HG02870 (cell line): Measurements from ENCODE around the gene SLC5A9.

Source experiments
- ATAC-seq: cut with Tn5 transposase; IDR thresholded peaks from one replicate; pipeline ENCODE4 v1.9.1; 2021; ENCODE audit warnings: mild to moderate bottlenecking, moderate library complexity; ENCODE audit not compliant: unreplicated experiment

The SLC5A9 gene

DNA sequence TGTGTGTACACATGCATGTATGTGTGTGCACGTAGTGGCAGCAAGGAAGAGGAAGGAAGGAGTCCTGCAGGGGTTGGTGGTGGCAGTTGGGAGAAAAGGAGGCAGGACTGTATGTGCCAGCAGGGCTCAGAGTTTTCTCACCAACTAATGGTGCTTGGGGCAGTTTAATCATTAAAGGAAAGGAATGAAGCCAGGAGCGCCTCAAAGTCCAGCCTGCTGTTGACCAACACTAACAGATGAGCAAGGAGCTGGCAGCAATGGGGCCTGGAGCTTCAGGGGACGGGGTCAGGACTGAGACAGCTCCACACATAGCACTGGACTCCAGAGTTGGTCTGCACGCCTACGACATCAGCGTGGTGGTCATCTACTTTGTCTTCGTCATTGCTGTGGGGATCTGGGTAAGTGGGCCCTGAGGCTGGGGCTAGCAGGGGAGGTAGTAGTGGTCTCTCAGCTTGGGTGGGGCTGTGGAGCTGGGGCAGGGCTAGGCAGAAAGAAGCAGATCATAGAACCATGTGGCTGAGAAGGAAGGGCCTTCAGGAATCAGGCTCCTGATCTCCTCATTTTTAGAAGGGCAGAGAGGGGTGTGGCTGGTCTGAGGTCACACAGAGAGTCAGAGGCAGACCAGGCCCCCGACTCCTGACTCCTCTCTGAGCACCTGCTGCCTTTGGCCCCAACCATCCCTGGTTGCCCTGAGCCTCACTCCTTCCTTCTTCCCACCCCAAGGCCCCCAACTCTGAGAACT is at the start of gene SLC5A9:
TSS of gene SLC5A9 (plus strand) at position 216 of the 742 bp plus-strand sequence. CDS start at position 237, 21 bp downstream.
- ATAC-seq, result no peak

DNA sequence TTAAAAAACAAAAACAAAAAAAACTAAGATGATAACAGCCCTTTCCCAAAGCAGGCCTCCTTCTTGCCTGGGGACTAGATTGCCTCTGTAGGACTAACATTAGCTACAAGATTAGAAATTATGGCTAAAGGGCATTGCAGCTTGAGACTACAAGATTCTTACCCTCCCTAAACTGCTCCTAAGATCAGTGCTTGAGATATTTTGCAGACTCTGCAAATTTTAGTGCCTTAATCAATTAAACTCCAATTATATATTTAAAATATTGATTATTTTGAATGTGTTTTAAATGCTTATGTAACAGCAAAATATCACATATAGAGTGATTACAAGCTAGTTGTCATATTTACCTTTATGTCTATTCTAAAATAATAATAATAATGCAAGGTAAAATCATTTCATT is 47.4 kb upstream of the SLC5A9 start:
- ATAC-seq, result no peak

DNA sequence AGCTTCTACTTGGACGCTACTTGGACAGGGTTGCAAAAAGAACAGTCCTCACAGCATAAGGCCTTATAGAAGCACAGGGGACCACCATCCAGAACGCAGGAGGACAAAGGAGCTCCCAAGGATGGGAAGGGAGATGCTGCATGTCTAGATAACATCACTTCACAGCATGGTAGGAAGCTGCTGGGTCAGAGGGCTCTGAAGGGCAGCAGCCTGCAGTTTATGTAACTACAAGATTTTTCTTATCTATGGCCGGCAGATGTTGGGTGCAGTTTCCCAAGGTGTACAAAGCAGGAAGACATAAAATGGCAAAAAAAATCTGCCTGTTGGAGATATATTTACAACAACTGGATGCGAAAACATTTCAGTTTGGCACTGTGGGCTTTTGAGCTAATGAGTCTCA is 45.3 kb upstream of the SLC5A9 start:
- no peak for ATAC-seq

DNA sequence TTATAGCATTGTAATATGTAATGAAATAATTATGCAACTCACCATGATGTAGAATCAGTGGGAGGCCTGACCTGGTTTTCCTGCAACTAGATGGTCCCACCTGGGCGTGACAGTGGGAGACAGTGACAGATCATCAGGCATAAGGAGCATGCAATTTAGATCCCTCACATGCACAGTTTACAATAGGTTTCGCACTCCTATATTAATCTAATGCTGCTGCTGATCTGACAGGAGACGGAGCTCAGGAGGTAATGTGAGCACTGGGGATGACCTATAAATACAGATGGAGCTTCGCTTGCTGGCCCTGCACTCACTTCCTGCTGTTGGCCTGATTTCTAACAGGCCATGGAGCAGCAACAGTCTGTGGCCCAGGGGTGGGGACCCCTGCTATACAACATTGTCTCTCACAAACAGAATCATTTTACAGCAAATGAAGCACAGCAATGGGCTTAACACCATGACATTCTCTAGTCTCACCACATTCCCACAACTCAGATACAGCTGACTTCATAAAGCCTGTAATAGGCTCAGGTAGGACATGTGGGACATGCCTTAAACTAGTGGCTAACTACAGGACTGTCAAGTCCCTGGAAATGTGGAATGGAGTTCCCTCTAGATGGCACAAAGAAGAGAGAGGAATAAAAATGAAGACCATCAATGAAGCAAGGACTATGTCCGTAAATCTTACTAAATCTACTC is 40.7 kb upstream of the SLC5A9 start:
- peak; percentile 14 for ATAC-seq

DNA sequence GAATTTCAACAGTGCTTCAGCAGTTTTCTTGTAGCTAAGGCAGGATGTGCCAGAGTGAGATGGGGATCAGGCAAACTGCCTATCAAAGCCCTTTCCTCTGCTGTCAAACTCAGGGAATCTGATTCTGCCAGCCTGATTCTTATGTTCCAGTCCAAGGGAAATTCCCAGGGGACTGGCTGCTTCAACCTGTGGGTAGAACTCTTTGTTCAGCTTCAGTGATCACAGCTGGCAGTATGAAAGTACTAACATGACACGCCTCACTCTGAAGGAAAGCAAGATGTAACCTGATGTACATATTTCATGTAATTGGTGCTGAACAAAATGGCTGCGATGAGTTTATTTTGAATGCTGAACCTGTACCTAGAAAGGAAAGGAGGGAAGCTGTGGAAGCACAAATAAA is 40.1 kb upstream of the SLC5A9 start:
- ATAC-seq, result peak; percentile 65

DNA sequence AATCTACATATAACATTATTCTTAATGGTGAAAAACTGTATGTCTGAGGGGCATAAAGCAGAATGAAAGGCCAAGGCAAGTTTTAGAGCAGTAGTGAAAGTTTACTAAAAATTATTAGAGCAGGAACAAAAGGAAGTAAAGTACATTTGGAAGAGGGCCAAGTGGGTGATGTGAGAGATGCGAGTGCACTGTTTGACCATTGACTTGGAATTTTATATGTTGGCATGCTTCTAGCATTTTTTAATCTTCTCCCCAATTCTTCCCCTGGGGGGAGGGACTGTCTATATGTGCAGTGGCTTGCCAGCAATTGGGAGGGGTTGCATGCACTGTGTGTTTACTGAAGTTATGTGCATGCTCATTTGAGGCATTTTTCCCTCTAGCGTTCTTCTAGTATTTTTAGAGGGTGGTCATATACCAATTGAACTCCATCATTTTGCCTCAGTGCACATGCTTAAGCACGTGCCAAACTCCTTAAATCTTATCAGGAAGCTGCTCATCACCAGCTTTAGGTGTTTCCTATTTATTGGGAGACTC is 36.1 kb upstream of the SLC5A9 start:
- ATAC-seq, result no peak

DNA sequence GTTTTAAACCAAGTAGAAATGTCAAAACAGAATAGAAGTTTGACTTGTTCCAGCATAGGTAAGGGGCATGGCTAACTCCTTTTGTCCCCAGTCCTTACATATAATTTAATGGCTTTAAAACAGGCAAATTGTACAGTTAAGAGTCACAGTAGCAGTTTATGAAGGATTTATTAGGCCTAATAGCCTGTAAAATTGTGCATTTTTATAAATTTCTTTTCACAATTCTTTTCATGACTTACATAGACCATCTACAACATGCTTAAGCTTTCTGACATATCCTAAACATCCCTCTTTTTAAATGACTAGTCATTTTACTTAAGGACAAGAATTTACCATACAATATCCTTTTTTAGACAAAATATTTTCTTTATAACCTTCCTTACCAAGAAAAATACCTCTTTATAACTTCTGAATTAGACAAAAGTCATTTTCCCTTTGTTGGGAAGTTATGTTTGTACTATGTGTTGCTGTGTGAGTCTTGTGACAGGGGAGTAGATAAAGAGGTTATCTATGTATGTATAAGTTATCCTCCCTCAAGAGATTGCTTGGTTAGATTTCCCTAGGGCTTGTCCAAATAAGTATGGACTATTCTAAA is 34.5 kb upstream of the SLC5A9 start:
- no peak for ATAC-seq

DNA sequence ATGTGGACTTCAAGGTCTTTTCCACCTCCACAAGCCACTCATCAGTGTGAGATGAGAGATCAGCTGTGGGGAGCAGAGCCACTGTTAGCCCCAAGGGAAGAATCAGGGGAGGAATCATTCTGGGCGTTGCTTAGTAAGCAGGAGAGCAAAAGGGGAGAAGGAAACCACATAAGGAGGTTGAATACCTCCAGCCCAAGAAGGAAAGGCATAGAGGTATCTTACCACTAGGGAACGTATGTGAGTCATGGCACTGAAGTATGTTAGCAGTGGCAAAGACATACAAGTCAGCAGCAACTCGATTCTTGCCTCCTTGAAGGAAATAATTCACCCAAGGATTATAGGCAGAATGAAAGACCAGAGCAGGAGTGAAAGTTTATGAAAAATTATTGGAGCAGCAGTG is 31.6 kb upstream of the SLC5A9 start:
- ATAC-seq, result no peak

DNA sequence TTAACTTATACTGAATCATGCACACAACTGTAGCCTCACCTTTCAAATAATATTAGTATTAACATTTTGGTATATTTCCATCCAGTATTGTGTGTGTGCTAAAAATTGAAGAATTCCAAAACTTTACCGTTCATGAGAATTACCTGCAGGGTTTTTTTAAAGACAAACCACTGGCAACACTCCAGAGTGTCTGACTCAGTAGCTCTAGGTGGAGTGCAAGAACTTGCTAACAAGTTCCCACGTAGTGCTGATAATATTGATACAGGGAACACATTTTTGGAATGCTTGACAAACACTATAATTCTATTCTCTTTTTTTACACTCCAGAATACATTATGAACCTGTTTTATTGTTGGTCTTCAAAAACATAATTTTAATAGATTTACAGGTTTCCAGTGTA is 27.7 kb upstream of the SLC5A9 start:
- no peak for ATAC-seq

DNA sequence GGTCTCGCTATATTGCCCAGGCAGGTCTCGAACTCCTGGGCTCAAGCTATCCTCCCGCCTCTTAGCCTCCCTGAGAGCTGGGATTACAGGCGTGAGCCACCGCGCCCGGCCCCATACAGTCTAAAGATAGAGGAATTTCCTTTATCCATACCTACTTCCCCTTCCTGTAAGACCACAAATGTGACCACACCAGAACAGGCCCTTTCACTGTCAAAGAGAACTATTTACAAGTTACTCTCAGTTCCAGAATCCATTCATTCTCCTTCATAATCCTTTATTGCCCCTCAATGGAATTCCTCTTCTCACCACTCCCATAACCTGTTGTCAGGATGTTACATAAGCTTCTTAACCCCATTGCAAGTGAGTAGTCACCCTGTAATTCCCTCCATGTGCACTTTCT is 26.3 kb upstream of the SLC5A9 start:
- no peak for ATAC-seq

DNA sequence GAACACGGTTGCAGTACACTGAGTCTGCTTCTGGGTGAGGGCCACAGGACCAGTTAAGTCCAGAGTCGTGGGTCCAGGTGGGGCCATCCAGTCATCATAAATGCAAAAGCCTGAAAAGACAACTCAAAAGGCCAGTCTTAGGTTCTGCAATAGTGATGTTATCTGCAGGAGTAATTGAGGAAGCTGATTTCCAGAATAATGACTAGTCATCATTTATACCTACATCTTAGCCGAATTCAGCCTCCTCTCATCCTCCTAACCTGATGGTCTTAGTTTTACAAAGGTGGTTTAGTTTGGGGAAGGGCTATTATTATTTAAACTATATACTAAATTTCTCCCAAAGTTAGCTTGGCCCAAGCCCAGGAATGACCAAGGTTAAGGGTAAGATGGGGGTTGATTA is 23.5 kb upstream of the SLC5A9 start:
- no peak for ATAC-seq

DNA sequence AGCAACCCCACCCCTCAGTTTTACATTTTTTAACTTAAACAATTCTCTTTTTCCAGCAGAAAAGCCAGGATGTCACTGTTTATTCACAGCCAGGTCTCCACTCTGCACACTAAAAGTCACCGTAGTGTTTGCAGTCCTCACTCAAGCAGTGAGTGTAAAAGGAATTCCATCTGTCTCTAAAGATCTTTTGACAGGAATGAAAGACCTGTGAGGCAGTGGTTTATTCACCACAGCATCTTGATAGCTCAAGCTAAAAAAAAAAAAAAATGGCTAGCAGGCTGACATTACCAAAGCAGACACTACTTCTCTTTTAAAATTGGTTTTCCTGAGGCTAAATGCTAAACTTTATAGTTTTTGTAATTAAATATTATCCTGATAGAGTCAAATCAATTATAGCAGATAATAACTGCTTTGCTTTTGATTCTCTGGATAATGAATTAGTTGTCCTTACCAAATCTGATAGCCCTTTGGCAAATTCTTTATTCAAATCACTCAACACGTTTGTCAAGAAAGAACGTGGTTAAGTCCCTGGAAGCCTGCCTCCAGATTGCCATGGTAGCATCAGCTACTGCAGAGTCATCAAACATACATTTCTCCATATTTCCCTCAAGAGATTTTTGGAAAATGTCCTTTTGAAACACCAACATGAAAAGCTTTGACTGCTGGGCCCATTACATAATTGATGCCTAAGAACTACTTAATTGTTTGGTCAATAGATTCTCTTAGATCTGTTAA is 22.2 kb upstream of the SLC5A9 start:
- ATAC-seq, result no peak

DNA sequence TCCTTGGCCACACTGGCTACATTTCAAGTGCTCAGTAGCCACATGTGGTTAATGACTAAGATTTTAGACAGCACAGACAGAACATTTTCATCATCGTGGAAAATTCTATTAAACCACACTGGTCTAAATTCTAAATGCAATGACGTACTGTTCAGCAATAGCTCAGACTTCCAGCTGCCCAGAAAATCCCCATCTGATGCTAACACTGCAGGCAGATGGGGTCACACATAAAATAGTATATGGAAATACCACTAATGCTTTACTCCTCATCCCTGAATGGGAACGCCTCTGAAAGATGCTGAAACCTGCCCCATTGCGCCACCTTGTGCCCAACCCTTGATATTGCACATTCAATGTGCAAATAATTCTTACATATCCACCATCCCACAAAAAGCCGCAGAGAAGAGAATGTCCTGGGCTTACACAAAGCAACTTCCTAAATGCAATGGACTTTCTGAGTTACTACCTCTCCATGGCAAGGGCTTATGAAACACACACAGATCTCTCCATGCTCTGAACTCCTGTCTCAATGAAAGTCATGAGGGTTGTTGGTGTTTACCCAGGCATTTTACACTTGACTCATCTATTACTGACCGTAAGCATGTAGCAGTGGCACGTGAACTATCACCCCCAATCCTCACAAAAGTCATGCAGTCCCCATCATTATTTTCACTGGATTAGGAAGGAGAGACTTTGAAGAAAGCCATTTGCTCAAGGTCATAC is 20.3 kb upstream of the SLC5A9 start:
- ATAC-seq, result peak; percentile 54

DNA sequence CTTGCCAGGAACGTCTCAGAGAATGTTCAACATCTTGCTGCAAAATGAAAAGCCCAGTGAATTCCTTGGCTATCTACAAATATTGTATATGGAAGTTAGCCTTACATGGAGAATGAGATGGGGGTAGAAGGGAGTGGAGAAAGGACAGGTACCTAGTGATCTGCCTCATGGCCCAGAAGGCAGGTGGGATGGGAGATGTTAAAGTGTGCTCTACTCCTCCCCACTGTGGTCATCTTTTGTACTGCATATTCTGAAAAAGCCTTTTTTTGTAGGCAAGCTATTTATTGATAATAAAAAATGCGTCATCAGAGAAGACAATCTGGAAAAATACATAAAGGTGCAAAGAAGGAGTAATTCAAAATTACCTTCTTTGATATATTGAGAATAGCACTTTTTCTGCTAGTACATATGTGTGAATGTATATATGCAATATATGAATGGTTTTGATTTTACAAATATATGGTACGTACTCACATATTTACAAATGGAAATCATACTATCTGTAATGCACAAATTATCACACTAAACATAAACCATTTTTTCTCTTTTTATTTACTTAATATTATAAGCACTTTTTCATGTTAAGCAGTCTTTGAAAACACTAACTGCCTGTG is 19.1 kb upstream of the SLC5A9 start:
- peak; percentile 66 for ATAC-seq

DNA sequence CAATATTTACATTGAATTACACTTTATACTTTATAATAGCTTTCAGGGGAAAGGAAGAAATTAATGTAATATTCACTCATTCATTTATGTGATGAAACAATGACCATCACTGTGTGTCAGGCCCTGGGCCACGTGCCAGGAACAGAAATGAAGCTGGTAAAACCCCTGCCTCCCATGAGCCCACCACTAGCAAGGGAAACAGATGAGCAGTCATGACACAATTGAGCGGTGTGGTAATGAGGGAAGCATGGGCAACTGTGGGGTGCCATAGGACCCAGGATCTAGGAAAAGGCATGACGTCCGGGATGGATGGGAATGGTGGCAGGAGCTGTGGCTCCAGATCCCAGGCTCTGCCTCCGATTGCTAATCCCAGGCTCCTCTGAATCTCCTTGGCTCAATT is 17.0 kb upstream of the SLC5A9 start:
- ATAC-seq, result no peak

DNA sequence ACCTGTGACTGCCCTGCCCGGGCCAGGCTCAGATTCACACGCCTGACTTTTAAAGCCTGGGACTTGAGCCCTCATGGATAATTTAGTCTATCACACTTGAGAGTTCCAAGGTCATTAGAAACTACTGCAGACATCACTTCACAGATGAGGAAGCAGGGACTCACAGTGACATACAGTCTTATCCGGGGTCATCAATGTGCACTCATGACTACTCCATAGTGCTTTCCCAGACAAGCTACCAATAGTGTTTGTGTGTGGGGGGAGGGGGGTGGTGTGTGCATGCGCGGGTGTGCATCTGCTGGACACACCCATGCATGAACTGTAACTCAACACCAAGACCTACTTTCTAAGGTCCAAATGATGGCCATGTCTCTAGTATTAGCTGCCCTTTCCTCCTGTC is 16.1 kb upstream of the SLC5A9 start:
- ATAC-seq, result no peak

DNA sequence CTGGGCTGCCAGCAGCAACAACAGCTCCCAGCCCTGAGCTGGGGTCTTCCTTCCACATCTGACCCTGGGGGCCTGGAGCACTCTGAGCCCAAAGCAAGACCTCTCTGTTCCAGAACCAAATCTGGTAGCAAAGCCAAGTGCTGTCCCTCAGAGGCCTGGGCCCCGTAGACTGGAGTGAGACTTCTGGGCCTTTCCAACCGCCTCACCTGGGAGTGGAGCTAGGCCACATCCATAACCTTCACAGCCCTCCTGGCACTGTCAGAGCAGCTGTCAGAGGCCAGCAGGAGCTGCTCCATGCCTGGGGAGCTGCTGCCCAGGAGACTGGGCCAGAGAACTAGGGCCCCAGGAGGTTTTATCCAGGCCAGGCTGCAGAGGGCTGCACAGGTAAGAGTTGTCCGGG is 15.4 kb upstream of the SLC5A9 start:
- ATAC-seq, result no peak

DNA sequence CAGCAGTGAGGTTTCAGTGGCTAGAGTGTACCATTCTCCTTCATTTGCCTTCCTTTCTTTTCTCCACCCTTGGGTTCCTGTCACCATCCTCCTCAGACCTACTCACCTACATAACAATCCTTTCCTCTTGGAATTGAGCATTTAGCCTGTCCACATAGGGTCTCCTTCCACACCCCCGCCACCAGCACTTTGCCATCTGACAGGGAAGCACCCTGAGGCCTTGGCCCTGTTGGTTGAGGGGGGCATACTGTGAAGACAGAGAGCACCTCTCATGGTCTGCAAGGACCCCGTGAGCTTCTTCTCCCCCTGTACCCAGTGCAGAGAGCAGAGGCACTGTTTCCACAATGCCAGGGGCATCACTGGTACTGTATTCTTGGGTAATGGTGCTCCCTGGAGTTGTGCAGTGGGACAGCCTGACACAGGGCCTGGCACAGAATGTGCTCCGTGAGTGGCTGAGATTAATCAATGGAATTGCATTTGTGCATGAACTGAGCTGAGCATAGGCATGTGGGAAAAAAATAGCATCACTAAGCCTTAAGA is 14.9 kb upstream of the SLC5A9 start:
- ATAC-seq, result no peak

DNA sequence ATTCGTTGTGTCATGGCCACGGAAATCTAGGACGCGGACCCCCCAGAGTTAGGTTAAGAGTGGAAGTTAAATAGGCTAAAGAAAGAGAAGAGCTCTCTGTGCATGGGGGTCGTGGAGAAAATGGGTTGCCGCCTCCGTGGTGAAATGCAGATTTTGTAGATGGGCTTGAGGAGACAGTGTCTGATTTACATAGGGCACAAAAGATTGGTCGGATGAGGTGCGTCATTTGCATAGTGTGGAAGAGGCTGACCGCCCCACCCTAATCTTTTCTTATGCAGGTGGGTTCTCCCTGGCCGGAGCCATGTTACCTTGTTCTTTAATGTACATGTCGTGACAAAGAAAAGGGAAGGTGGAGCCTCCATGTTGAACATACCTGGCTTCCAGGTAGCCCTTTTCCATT is 14.3 kb upstream of the SLC5A9 start:
- ATAC-seq, result no peak

DNA sequence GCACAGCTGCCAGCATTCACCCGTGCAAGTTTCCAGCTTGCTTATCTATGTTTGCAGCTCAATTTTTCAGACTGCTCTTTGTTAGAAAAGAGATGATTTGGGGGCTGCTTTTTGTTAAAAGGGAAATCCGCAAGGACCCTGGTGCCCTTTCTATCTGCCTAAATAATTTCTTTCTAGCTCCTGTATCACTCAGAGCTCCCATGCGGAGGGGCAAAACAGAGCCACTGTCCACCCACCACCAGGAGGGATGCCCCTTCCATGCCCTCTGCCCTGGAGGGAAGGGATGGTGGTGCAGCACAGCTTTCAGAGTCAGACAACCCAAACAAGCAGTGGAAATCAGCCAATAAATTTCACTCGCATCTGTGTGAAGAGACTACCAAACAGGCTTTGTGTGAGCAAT is 13.9 kb upstream of the SLC5A9 start:
- no peak for ATAC-seq
